Stimulated activated memory B cell treated with anti-CD40 and anti-IgM and Interleukin-4, amounts not matched to agents 10 μg/mL and 1 μg/mL and 100 μg/mL, for 72 hours (primary cell): ENCODE data around the gene SIRPB2.

Experiments used
- ATAC-seq: fragments of 150-1000 bp; cut with Tn5 transposase; 2 replicates; pipeline ENCODE4 v1.10.0; 2021
- H3K27ac Mint-ChIP-seq: one replicate; pipeline ENCODE4 v1.8.0; 2022; ENCODE audit warnings: mild to moderate bottlenecking, mixed read lengths
- H3K27me3 Mint-ChIP-seq: one replicate; pipeline ENCODE4 v1.8.0; 2022; ENCODE audit warnings: mixed read lengths
- H3K36me3 Mint-ChIP-seq: one replicate; pipeline ENCODE4 v1.8.0; 2022; ENCODE audit warnings: mixed read lengths
- H3K4me1 Mint-ChIP-seq: one replicate; pipeline ENCODE4 v1.8.0; 2022; ENCODE audit warnings: mixed read lengths
- H3K4me3 Mint-ChIP-seq: one replicate; pipeline ENCODE4 v1.8.0; 2022; ENCODE audit warnings: mild to moderate bottlenecking, moderate library complexity, mixed read lengths
- H3K9me3 Mint-ChIP-seq: one replicate; pipeline ENCODE4 v1.8.0; 2022; ENCODE audit warnings: mixed read lengths

SIRPB2 gene

GRCh38 chr20:1469306-1469905, 21.8 kb downstream of the SIRPB2 start:
- Mint-ChIP-seq H3K4me1 (peaks cover 57% of the 10 kb centered on the region), H3K27ac (peak overlapping the region; percentile 42), H3K9me3 (no peaks in the 10 kb centered on the region), H3K36me3 (no peaks in the 10 kb centered on the region), H3K27me3 (no peaks in the 10 kb centered on the region), H3K4me3 (no peak overlapping the region)
- ATAC-seq = no peak

GRCh38 chr20:1468117-1468624, 23.0 kb downstream of the SIRPB2 start:
- peaks cover 67% of the 10 kb centered on the region for H3K4me1 Mint-ChIP-seq
- peaks cover 2% of the 10 kb centered on the region for H3K36me3 Mint-ChIP-seq
- H3K9me3 Mint-ChIP-seq = no peaks in the 10 kb centered on the region
- H3K27ac Mint-ChIP-seq = peak overlapping the region; percentile 78
- no peaks in the 10 kb centered on the region for H3K27me3 Mint-ChIP-seq
- peak overlapping the region; percentile 90 for H3K4me3 Mint-ChIP-seq
- no peak for ATAC-seq

GRCh38 chr20:1467355-1468116, 23.7 kb downstream of the SIRPB2 start:
- Mint-ChIP-seq H3K9me3 (no peaks in the 10 kb centered on the region), H3K27me3 (no peaks in the 10 kb centered on the region), H3K4me1 (peaks cover 66% of the 10 kb centered on the region), H3K4me3 (peak overlapping the region; percentile 90), H3K36me3 (peaks cover 5% of the 10 kb centered on the region), H3K27ac (peak overlapping the region; percentile 78)
- ATAC-seq = peak; percentile 9

GRCh38 chr20:1467082-1467354, 24.2 kb downstream of the SIRPB2 start:
- Mint-ChIP-seq H3K4me1 (peaks cover 65% of the 10 kb centered on the region), H3K9me3 (no peaks in the 10 kb centered on the region), H3K27ac (peak overlapping the region; percentile 78), H3K27me3 (no peaks in the 10 kb centered on the region), H3K4me3 (peak overlapping the region; percentile 90), H3K36me3 (peaks cover 5% of the 10 kb centered on the region)
- peak; percentile 2 for ATAC-seq

- H3K4me1 Mint-ChIP-seq = peaks cover 59% of the 10 kb centered on the region
- peaks cover 5% of the 10 kb centered on the region for H3K36me3 Mint-ChIP-seq
- peak within 1 kb of the TSS; percentile 78 for H3K27ac Mint-ChIP-seq
Measured at GRCh38 chr20:1466211-1467081, 24.8 kb downstream of the SIRPB2 start, which contains the start of gene NSFL1C. NSFL1C (minus strand) TSS chr20:1466849; CDS start chr20:1466824, 25 bp downstream.

GRCh38 chr20:1465470-1466210, 25.6 kb downstream of the SIRPB2 start:
- no peaks in the 10 kb centered on the region for H3K27me3 Mint-ChIP-seq
- peaks cover 60% of the 10 kb centered on the region for H3K4me1 Mint-ChIP-seq
- H3K4me3 Mint-ChIP-seq = peak overlapping the region; percentile 90
- H3K9me3 Mint-ChIP-seq = no peaks in the 10 kb centered on the region
- H3K36me3 Mint-ChIP-seq = peaks cover 13% of the 10 kb centered on the region
- peak overlapping the region; percentile 78 for H3K27ac Mint-ChIP-seq
- ATAC-seq = no peak

More at GRCh38 chr20:1466211-1467081, 24.8 kb downstream of the SIRPB2 start, which contains the start of gene NSFL1C:
- Mint-ChIP-seq H3K9me3 (no peaks in the 10 kb centered on the region), H3K27me3 (no peaks in the 10 kb centered on the region), H3K4me3 (peak within 1 kb of the TSS; percentile 90)
- peak; percentile 98 for ATAC-seq

- no peak for ATAC-seq
- Mint-ChIP-seq H3K27ac (no peak overlapping the region), H3K4me3 (no peak overlapping the region), H3K9me3 (no peaks in the 10 kb centered on the region), H3K27me3 (no peaks in the 10 kb centered on the region), H3K36me3 (peaks cover 28% of the 10 kb centered on the region), H3K4me1 (peaks cover 47% of the 10 kb centered on the region)
Measured at GRCh38 chr20:1463971-1464570, 27.1 kb downstream of the SIRPB2 start.

GRCh38 chr20:1462834-1463233, 28.4 kb downstream of the SIRPB2 start:
- H3K4me1 Mint-ChIP-seq = peaks cover 41% of the 10 kb centered on the region
- H3K27me3 Mint-ChIP-seq = no peaks in the 10 kb centered on the region
- H3K27ac Mint-ChIP-seq = no peak overlapping the region
- H3K4me3 Mint-ChIP-seq = no peak overlapping the region
- peaks cover 39% of the 10 kb centered on the region for H3K36me3 Mint-ChIP-seq
- no peaks in the 10 kb centered on the region for H3K9me3 Mint-ChIP-seq
- ATAC-seq = no peak

- no peak for ATAC-seq
- Mint-ChIP-seq H3K27me3 (no peaks in the 10 kb centered on the region), H3K4me1 (peaks cover 33% of the 10 kb centered on the region), H3K4me3 (no peak overlapping the region), H3K27ac (no peak overlapping the region), H3K36me3 (peaks cover 46% of the 10 kb centered on the region), H3K9me3 (no peaks in the 10 kb centered on the region)
Measured at GRCh38 chr20:1462001-1462400, 29.2 kb downstream of the SIRPB2 start.

- peaks cover 57% of the 10 kb centered on the region for H3K36me3 Mint-ChIP-seq
- no peak for ATAC-seq
- H3K27me3 Mint-ChIP-seq = no peaks in the 10 kb centered on the region
- H3K9me3 Mint-ChIP-seq = no peaks in the 10 kb centered on the region
- peaks cover 32% of the 10 kb centered on the region for H3K4me1 Mint-ChIP-seq
- no peak overlapping the region for H3K4me3 Mint-ChIP-seq
- no peak overlapping the region for H3K27ac Mint-ChIP-seq
Measured at GRCh38 chr20:1460275-1460674, 30.9 kb downstream of the SIRPB2 start.

- ATAC-seq = no peak
- Mint-ChIP-seq H3K36me3 (peaks cover 74% of the 10 kb centered on the region), H3K4me1 (peaks cover 9% of the 10 kb centered on the region), H3K9me3 (no peaks in the 10 kb centered on the region), H3K4me3 (no peak overlapping the region), H3K27ac (no peak overlapping the region), H3K27me3 (no peaks in the 10 kb centered on the region)
Measured at GRCh38 chr20:1457992-1458391, 33.2 kb downstream of the SIRPB2 start.

GRCh38 chr20:1456300-1456699, 34.9 kb downstream of the SIRPB2 start:
- no peak overlapping the region for H3K27ac Mint-ChIP-seq
- H3K4me3 Mint-ChIP-seq = no peak overlapping the region
- peaks cover 87% of the 10 kb centered on the region for H3K36me3 Mint-ChIP-seq
- H3K27me3 Mint-ChIP-seq = no peaks in the 10 kb centered on the region
- H3K9me3 Mint-ChIP-seq = no peaks in the 10 kb centered on the region
- ATAC-seq = no peak
- peaks cover 5% of the 10 kb centered on the region for H3K4me1 Mint-ChIP-seq

GRCh38 chr20:1450926-1451491, 40.2 kb downstream of the SIRPB2 start:
- Mint-ChIP-seq H3K4me3 (no peak overlapping the region), H3K9me3 (no peaks in the 10 kb centered on the region), H3K27ac (no peak overlapping the region), H3K27me3 (no peaks in the 10 kb centered on the region), H3K36me3 (peaks cover 61% of the 10 kb centered on the region), H3K4me1 (no peaks in the 10 kb centered on the region)
- no peak for ATAC-seq

GRCh38 chr20:1449370-1449769, 41.9 kb downstream of the SIRPB2 start:
- Mint-ChIP-seq H3K27ac (no peak overlapping the region), H3K4me1 (no peaks in the 10 kb centered on the region), H3K9me3 (no peaks in the 10 kb centered on the region), H3K36me3 (peaks cover 61% of the 10 kb centered on the region), H3K4me3 (no peak overlapping the region), H3K27me3 (no peaks in the 10 kb centered on the region)
- ATAC-seq = no peak
